ENCODE measurements around the gene ERCC3. TPM values are rescaled to one million over a fixed set of nuclear protein-coding genes. Genes with fewer than 3 reads are reported as not detected.

The ERCC3 gene
- total RNA-seq, 1 experiment from 2014 or later, result 52.7 TPM

GRCh38 chr2:127216593-127216992 lies 77.4 kb downstream of the ERCC3 start:
- H3K9ac ChIP-seq (ENCODE audit: low read length), result no peak overlapping the region
- intact Hi-C loops (cut with micrococcal nuclease), result no loop called here
- DNase-seq (ENCODE audit: low read depth, low spot score) (no peak), ATAC-seq (no peak)
- no peaks in the 10 kb centered on the region for H3K9me3 ChIP-seq (ENCODE audit: control insufficient read depth in 1 of 2, insufficient read depth in 1 of 2, low read depth in 1 of 2, low read length in 2 of 2)
- RAD21 ChIA-PET (ENCODE audit: low non-redundant PET in 1 of 2, low total read pairs in 2 of 2, uncharacterized antibody in 2 of 2, unreplicated experiment in 2 of 2), result no interaction called here
- no peaks in the 10 kb centered on the region for H3K79me2 ChIP-seq (ENCODE audit: insufficient read depth, low read length)
- POLR2A ChIA-PET, result no interaction called here
- TF ChIP-seq ZFX (IDR thresholded peaks at IDR 0.05) (no peak), SIN3A (IDR thresholded peaks at IDR 0.05; ENCODE audit: low read depth) (no peak), CEBPB (IDR thresholded peaks at IDR 0.05; ENCODE audit: low read depth) (no peak), FOSL1 (IDR thresholded peaks at IDR 0.05; ENCODE audit: low read depth) (no peak), POLR2A (IDR thresholded peaks at IDR 0.05; ENCODE audit: borderline replicate concordance, extremely low read depth, insufficient read depth, insufficient read length) (no peak), RAD21 (IDR thresholded peaks at IDR 0.05; ENCODE audit: low read depth) (no peak), EGR1 (IDR thresholded peaks at IDR 0.05; ENCODE audit: low read depth) (no peak), EZH2phosphoT487 (IDR thresholded peaks at IDR 0.05; ENCODE audit: borderline replicate concordance) (no peak), ZNF274 (IDR thresholded peaks at IDR 0.05; ENCODE audit: low read depth, low read length) (no peak), EZH2 (IDR thresholded peaks at IDR 0.05) (no peak), ZBTB33 (IDR thresholded peaks at IDR 0.05; ENCODE audit: extremely low read depth, insufficient replicate concordance, low read length) (no peak), JUND (IDR thresholded peaks at IDR 0.05) (no peak), SP1 (IDR thresholded peaks at IDR 0.05; ENCODE audit: low read depth) (no peak), TCF7L2 (IDR thresholded peaks at IDR 0.05; ENCODE audit: borderline replicate concordance, extremely low read depth, insufficient read depth, insufficient read length) (no peak)
- TF ChIP-seq, protein P1, sequence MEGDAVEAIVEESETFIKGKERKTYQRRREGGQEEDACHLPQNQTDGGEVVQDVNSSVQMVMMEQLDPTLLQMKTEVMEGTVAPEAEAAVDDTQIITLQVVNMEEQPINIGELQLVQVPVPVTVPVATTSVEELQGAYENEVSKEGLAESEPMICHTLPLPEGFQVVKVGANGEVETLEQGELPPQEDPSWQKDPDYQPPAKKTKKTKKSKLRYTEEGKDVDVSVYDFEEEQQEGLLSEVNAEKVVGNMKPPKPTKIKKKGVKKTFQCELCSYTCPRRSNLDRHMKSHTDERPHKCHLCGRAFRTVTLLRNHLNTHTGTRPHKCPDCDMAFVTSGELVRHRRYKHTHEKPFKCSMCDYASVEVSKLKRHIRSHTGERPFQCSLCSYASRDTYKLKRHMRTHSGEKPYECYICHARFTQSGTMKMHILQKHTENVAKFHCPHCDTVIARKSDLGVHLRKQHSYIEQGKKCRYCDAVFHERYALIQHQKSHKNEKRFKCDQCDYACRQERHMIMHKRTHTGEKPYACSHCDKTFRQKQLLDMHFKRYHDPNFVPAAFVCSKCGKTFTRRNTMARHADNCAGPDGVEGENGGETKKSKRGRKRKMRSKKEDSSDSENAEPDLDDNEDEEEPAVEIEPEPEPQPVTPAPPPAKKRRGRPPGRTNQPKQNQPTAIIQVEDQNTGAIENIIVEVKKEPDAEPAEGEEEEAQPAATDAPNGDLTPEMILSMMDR (IDR thresholded peaks at IDR 0.05 in 2 of 3, conservative IDR thresholded peaks at IDR 0.05 in 1 of 3; ENCODE audit: borderline replicate concordance in 1 of 3, insufficient read depth in 1 of 3, low read depth in 2 of 3, low read length in 2 of 3), result no peak
- TF ChIP-seq, protein P2, sequence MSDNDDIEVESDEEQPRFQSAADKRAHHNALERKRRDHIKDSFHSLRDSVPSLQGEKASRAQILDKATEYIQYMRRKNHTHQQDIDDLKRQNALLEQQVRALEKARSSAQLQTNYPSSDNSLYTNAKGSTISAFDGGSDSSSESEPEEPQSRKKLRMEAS (IDR thresholded peaks at IDR 0.05), result no peak
- TF ChIP-seq, protein P3, sequence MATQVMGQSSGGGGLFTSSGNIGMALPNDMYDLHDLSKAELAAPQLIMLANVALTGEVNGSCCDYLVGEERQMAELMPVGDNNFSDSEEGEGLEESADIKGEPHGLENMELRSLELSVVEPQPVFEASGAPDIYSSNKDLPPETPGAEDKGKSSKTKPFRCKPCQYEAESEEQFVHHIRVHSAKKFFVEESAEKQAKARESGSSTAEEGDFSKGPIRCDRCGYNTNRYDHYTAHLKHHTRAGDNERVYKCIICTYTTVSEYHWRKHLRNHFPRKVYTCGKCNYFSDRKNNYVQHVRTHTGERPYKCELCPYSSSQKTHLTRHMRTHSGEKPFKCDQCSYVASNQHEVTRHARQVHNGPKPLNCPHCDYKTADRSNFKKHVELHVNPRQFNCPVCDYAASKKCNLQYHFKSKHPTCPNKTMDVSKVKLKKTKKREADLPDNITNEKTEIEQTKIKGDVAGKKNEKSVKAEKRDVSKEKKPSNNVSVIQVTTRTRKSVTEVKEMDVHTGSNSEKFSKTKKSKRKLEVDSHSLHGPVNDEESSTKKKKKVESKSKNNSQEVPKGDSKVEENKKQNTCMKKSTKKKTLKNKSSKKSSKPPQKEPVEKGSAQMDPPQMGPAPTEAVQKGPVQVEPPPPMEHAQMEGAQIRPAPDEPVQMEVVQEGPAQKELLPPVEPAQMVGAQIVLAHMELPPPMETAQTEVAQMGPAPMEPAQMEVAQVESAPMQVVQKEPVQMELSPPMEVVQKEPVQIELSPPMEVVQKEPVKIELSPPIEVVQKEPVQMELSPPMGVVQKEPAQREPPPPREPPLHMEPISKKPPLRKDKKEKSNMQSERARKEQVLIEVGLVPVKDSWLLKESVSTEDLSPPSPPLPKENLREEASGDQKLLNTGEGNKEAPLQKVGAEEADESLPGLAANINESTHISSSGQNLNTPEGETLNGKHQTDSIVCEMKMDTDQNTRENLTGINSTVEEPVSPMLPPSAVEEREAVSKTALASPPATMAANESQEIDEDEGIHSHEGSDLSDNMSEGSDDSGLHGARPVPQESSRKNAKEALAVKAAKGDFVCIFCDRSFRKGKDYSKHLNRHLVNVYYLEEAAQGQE (IDR thresholded peaks at IDR 0.05; ENCODE audit: low read depth), result no peak
- H3K36me3 ChIP-seq (ENCODE audit: control insufficient read depth in 1 of 2, insufficient read depth in 2 of 2, low read length in 2 of 2), result no peaks in the 10 kb centered on the region
- peaks cover 0 to 11% of the 10 kb centered on the region in 2 experiments; a peak in 1 of 4 replicates for H3K4me1 ChIP-seq (ENCODE audit: control insufficient read depth in 1 of 2, insufficient read depth in 2 of 2, low read length in 2 of 2)
- no peak overlapping the region for H2AFZ ChIP-seq (ENCODE audit: low read depth, low read length, poor library complexity, severe bottlenecking)
- BruUV-seq (replicated peaks), result no TSS peak
- H3K4me2 ChIP-seq (ENCODE audit: low read length), result no peak overlapping the region
- H4K20me1 ChIP-seq (ENCODE audit: insufficient read depth), result no peaks in the 10 kb centered on the region
- CTCF ChIA-PET, result interaction anchor here (2.3 kb wide), 1 partner anchor 19 kb away, joined by 10 read pairs; no protein-coding TSS in a partner anchor
- H3K4me3 ChIP-seq (replicated peaks in 1 of 2; ENCODE audit: low read depth in 1 of 2, low read length in 2 of 2), result no peak overlapping the region
- H3K27me3 ChIP-seq (ENCODE audit: insufficient read depth, low read length), result no peaks in the 10 kb centered on the region
- no peak overlapping the region for H3K27ac ChIP-seq (ENCODE audit: low read depth, low read length)
- H3K9me2 ChIP-seq (ENCODE audit: insufficient read depth), result no peaks in the 10 kb centered on the region
